H1 (cell line): Measurements from ENCODE around the gene GREM2. TPM values are rescaled to one million over a fixed set of nuclear protein-coding genes. Genes with fewer than 3 reads are reported as not detected.

Experiments used
- CEBPB ChIP-seq: IDR thresholded peaks from 2 replicates; pipeline ENCODE4 v1.6.1; 2012; ENCODE audit warnings: low read depth, low read length
- HDAC6 ChIP-seq: IDR thresholded peaks from one replicate; pipeline ENCODE4 v1.7.1; 2012; ENCODE audit warnings: low read depth, mild to moderate bottlenecking, inconsistent platforms, low read length, moderate library complexity
- polyA plus RNA-seq, 7 experiments: library from polyadenylated mRNA; depleted of rRNA in 3 of 7; stranded (reverse) in 5 of 7; unstranded in 2 of 7; fragments of >200 nt in 5 of 7; fragments of 200-250 nt in 2 of 7; gene quantifications; 1 replicate in 5 of 7; 2 replicates in 1 of 7; 4 replicates in 1 of 7; pipeline versions ENCODE4 v1.2.1 to v1.2.3, GENCODE V29; 2011 to 2013; ENCODE audit warnings: missing spikeins in 2 of 7, mixed read lengths in 2 of 7
- total RNA-seq: library from RNA; stranded (reverse); fragmentation: NEBNext Ultra II Directional; extraction: Animal tissue kit (Norgen Biotek cat#: 25700); gene quantifications from 2 replicates; pipeline ENCODE4 v1.2.1, GENCODE V29; 2021
- TF ChIP-seq, protein P1 (sequence below): fragments of 300-600 bp; sonication (generic); IDR thresholded peaks from 2 replicates; pipeline ENCODE4 v1.7.1; 2012; ENCODE audit warnings: low read length, moderate library complexity, mild to moderate bottlenecking, inconsistent platforms; ENCODE audit not compliant: insufficient replicate concordance

Gene GREM2
- total and polyA plus RNA-seq, 2 of the 8 experiments (the other 6 are each of a cell fraction or from before 2014, with no cell fraction given): 0.05 TPM; not detected in 1

- TF ChIP-seq, protein P1, sequence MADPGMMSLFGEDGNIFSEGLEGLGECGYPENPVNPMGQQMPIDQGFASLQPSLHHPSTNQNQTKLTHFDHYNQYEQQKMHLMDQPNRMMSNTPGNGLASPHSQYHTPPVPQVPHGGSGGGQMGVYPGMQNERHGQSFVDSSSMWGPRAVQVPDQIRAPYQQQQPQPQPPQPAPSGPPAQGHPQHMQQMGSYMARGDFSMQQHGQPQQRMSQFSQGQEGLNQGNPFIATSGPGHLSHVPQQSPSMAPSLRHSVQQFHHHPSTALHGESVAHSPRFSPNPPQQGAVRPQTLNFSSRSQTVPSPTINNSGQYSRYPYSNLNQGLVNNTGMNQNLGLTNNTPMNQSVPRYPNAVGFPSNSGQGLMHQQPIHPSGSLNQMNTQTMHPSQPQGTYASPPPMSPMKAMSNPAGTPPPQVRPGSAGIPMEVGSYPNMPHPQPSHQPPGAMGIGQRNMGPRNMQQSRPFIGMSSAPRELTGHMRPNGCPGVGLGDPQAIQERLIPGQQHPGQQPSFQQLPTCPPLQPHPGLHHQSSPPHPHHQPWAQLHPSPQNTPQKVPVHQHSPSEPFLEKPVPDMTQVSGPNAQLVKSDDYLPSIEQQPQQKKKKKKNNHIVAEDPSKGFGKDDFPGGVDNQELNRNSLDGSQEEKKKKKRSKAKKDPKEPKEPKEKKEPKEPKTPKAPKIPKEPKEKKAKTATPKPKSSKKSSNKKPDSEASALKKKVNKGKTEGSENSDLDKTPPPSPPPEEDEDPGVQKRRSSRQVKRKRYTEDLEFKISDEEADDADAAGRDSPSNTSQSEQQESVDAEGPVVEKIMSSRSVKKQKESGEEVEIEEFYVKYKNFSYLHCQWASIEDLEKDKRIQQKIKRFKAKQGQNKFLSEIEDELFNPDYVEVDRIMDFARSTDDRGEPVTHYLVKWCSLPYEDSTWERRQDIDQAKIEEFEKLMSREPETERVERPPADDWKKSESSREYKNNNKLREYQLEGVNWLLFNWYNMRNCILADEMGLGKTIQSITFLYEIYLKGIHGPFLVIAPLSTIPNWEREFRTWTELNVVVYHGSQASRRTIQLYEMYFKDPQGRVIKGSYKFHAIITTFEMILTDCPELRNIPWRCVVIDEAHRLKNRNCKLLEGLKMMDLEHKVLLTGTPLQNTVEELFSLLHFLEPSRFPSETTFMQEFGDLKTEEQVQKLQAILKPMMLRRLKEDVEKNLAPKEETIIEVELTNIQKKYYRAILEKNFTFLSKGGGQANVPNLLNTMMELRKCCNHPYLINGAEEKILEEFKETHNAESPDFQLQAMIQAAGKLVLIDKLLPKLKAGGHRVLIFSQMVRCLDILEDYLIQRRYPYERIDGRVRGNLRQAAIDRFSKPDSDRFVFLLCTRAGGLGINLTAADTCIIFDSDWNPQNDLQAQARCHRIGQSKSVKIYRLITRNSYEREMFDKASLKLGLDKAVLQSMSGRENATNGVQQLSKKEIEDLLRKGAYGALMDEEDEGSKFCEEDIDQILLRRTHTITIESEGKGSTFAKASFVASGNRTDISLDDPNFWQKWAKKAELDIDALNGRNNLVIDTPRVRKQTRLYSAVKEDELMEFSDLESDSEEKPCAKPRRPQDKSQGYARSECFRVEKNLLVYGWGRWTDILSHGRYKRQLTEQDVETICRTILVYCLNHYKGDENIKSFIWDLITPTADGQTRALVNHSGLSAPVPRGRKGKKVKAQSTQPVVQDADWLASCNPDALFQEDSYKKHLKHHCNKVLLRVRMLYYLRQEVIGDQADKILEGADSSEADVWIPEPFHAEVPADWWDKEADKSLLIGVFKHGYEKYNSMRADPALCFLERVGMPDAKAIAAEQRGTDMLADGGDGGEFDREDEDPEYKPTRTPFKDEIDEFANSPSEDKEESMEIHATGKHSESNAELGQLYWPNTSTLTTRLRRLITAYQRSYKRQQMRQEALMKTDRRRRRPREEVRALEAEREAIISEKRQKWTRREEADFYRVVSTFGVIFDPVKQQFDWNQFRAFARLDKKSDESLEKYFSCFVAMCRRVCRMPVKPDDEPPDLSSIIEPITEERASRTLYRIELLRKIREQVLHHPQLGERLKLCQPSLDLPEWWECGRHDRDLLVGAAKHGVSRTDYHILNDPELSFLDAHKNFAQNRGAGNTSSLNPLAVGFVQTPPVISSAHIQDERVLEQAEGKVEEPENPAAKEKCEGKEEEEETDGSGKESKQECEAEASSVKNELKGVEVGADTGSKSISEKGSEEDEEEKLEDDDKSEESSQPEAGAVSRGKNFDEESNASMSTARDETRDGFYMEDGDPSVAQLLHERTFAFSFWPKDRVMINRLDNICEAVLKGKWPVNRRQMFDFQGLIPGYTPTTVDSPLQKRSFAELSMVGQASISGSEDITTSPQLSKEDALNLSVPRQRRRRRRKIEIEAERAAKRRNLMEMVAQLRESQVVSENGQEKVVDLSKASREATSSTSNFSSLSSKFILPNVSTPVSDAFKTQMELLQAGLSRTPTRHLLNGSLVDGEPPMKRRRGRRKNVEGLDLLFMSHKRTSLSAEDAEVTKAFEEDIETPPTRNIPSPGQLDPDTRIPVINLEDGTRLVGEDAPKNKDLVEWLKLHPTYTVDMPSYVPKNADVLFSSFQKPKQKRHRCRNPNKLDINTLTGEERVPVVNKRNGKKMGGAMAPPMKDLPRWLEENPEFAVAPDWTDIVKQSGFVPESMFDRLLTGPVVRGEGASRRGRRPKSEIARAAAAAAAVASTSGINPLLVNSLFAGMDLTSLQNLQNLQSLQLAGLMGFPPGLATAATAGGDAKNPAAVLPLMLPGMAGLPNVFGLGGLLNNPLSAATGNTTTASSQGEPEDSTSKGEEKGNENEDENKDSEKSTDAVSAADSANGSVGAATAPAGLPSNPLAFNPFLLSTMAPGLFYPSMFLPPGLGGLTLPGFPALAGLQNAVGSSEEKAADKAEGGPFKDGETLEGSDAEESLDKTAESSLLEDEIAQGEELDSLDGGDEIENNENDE: no peak
- TF ChIP-seq CEBPB (no peak), HDAC6 (no peak)
- TF ChIP-seq, all 59 proteins: peak for 0
These were observed 44.6 kb upstream of the GREM2 start (continued) for GRCh38 chr1:240656531-240656930.
